Activated CD4-positive, alpha-beta T cell treated with anti-CD3 and anti-CD28 coated beads, Interleukin-2, amount 10 ng/mL, durations not matched to agents 7 days and 5 days (primary cell): ENCODE results near the gene MISP. TPM values are rescaled to one million over a fixed set of nuclear protein-coding genes. Genes with fewer than 3 reads are reported as not detected.
"Not testable (repeated sequence)": the region's sequence is repeated elsewhere in the genome, so short reads cannot be mapped to it uniquely, and the experiment has no call there.

Experiments
- CTCF ChIA-PET: fragments of 350-600 bp; sonication (Branson Sonifier 250); formaldehyde crosslinking; loops from one replicate; lab custom pipeline; 2021; ENCODE audit warnings: antibody characterized with exemption; lab: Charles Lee
- POLR2A ChIA-PET: fragments of 350-600 bp; sonication (Branson Sonifier 250); formaldehyde crosslinking; loops from one replicate; lab custom pipeline; 2021; ENCODE audit warnings: antibody characterized with exemption; lab: Charles Lee
- DNase-seq: peaks from one replicate; pipeline ENCODE4 v3.0.0-alpha.2; 2020
- H3K27ac Mint-ChIP-seq: one replicate; pipeline ENCODE4 v1.8.0; 2021; ENCODE audit warnings: mild to moderate bottlenecking, moderate library complexity, mixed read lengths
- H3K27me3 Mint-ChIP-seq: one replicate; pipeline ENCODE4 v1.8.0; 2021; ENCODE audit warnings: mixed read lengths
- H3K36me3 Mint-ChIP-seq: one replicate; pipeline ENCODE4 v1.8.0; 2021; ENCODE audit warnings: low read depth, mixed read lengths
- H3K4me1 Mint-ChIP-seq: one replicate; pipeline ENCODE4 v1.8.0; 2021; ENCODE audit warnings: mixed read lengths
- H3K4me3 Mint-ChIP-seq: one replicate; pipeline ENCODE4 v1.8.0; 2021; ENCODE audit warnings: mild to moderate bottlenecking, moderate library complexity, mixed read lengths
- H3K9me3 Mint-ChIP-seq: one replicate; pipeline ENCODE4 v1.8.0; 2021; ENCODE audit warnings: mixed read lengths
- total RNA-seq, 2 experiments: library from RNA; stranded (reverse); gene quantifications; one replicate each; pipeline ENCODE4 v1.2.3, GENCODE V29; 2021

Gene MISP
- total RNA-seq, 2 experiments from 2014 or later: not detected

GRCh38 chr19:718251-718951 lies 32.5 kb upstream of the MISP start:
- peak overlapping the region; percentile 42 for H3K27ac Mint-ChIP-seq
- H3K36me3 Mint-ChIP-seq: no peaks in the 10 kb centered on the region
- H3K9me3 Mint-ChIP-seq: peaks cover 7% of the 10 kb centered on the region
- peaks cover 3% of the 10 kb centered on the region for H3K27me3 Mint-ChIP-seq
- ChIA-PET CTCF (interaction anchor here (1.0 kb wide), 1 partner anchor 13 kb away, joined by 3 read pairs; no protein-coding TSS in a partner anchor), POLR2A (no interaction called here)
- H3K4me3 Mint-ChIP-seq: no peak overlapping the region
- no peak for DNase-seq
- no peaks in the 10 kb centered on the region for H3K4me1 Mint-ChIP-seq

GRCh38 chr19:718991-719512 lies 31.9 kb upstream of the MISP start:
- Mint-ChIP-seq H3K4me1 (no peaks in the 10 kb centered on the region), H3K4me3 (no peak overlapping the region), H3K27me3 (peaks cover 3% of the 10 kb centered on the region), H3K9me3 (peaks cover 7% of the 10 kb centered on the region), H3K36me3 (no peaks in the 10 kb centered on the region), H3K27ac (no peak overlapping the region)
- ChIA-PET POLR2A (no interaction called here), CTCF (interaction anchor here (1.0 kb wide), 1 partner anchor 14 kb away, joined by 3 read pairs; no protein-coding TSS in a partner anchor)
- no peak for DNase-seq

GRCh38 chr19:719636-720344 lies 31.1 kb upstream of the MISP start:
- H3K36me3 Mint-ChIP-seq: no peaks in the 10 kb centered on the region
- no peak overlapping the region for H3K4me3 Mint-ChIP-seq
- H3K27me3 Mint-ChIP-seq: peaks cover 3% of the 10 kb centered on the region
- ChIA-PET POLR2A (no interaction called here), CTCF (no interaction called here)
- peaks cover 7% of the 10 kb centered on the region for H3K9me3 Mint-ChIP-seq
- no peak overlapping the region for H3K27ac Mint-ChIP-seq
- no peak for DNase-seq
- no peaks in the 10 kb centered on the region for H3K4me1 Mint-ChIP-seq

GRCh38 chr19:720345-721160 lies 30.4 kb upstream of the MISP start:
- H3K36me3 Mint-ChIP-seq: no peaks in the 10 kb centered on the region
- no peak overlapping the region for H3K4me3 Mint-ChIP-seq
- POLR2A ChIA-PET: no interaction called here
- DNase-seq: no peak
- H3K27me3 Mint-ChIP-seq: peaks cover 3% of the 10 kb centered on the region
- CTCF ChIA-PET: interaction anchor here (0.6 kb wide), 1 partner anchor 49 kb away, joined by 3 read pairs; no protein-coding TSS in a partner anchor
- no peaks in the 10 kb centered on the region for H3K4me1 Mint-ChIP-seq
- H3K27ac Mint-ChIP-seq: no peak overlapping the region
- H3K9me3 Mint-ChIP-seq: peaks cover 3% of the 10 kb centered on the region

- Mint-ChIP-seq H3K9me3 (no peaks in the 10 kb centered on the region), H3K4me3 (no peak overlapping the region), H3K36me3 (no peaks in the 10 kb centered on the region), H3K27ac (no peak overlapping the region), H3K4me1 (no peaks in the 10 kb centered on the region), H3K27me3 (peaks cover 3% of the 10 kb centered on the region)
- DNase-seq: no peak
- ChIA-PET POLR2A (no interaction called here), CTCF (no interaction called here)
These were observed 28.3 kb upstream of the MISP start for GRCh38 chr19:722553-723101.

- Mint-ChIP-seq H3K27ac (no peak overlapping the region), H3K36me3 (no peaks in the 10 kb centered on the region), H3K4me3 (no peak overlapping the region), H3K4me1 (no peaks in the 10 kb centered on the region), H3K27me3 (peaks cover 3% of the 10 kb centered on the region), H3K9me3 (no peaks in the 10 kb centered on the region)
- ChIA-PET CTCF (no interaction called here), POLR2A (no interaction called here)
- no peak for DNase-seq
These were observed 27.7 kb upstream of the MISP start for GRCh38 chr19:723247-723646.

- Mint-ChIP-seq H3K36me3 (no peaks in the 10 kb centered on the region), H3K9me3 (no peaks in the 10 kb centered on the region), H3K4me1 (no peaks in the 10 kb centered on the region), H3K4me3 (no peak overlapping the region), H3K27me3 (peaks cover 3% of the 10 kb centered on the region), H3K27ac (no peak overlapping the region)
- CTCF ChIA-PET: no interaction called here
- POLR2A ChIA-PET: no interaction called here
- DNase-seq: no peak
These were observed 27.2 kb upstream of the MISP start for GRCh38 chr19:723714-724113.

GRCh38 chr19:725461-726089 lies 25.3 kb upstream of the MISP start:
- no peak for DNase-seq
- no peak overlapping the region for H3K27ac Mint-ChIP-seq
- no peak overlapping the region for H3K4me3 Mint-ChIP-seq
- CTCF ChIA-PET: interaction anchor here (0.6 kb wide), 1 partner anchor 678 kb away, joined by 4 read pairs; no protein-coding TSS in a partner anchor
- H3K4me1 Mint-ChIP-seq: no peaks in the 10 kb centered on the region
- POLR2A ChIA-PET: no interaction called here
- H3K27me3 Mint-ChIP-seq: peaks cover 3% of the 10 kb centered on the region
- no peaks in the 10 kb centered on the region for H3K9me3 Mint-ChIP-seq
- H3K36me3 Mint-ChIP-seq: no peaks in the 10 kb centered on the region

- H3K4me3 Mint-ChIP-seq: no peak overlapping the region
- POLR2A ChIA-PET: no interaction called here
- H3K27me3 Mint-ChIP-seq: no peaks in the 10 kb centered on the region
- CTCF ChIA-PET: interaction anchor here (0.7 kb wide), 1 partner anchor 68 kb away, joined by 3 read pairs; no protein-coding TSS in a partner anchor
- DNase-seq: no peak
- H3K9me3 Mint-ChIP-seq: no peaks in the 10 kb centered on the region
- H3K4me1 Mint-ChIP-seq: no peaks in the 10 kb centered on the region
- H3K27ac Mint-ChIP-seq: no peak overlapping the region
- H3K36me3 Mint-ChIP-seq: no peaks in the 10 kb centered on the region
These were observed 23.6 kb upstream of the MISP start for GRCh38 chr19:726993-727956.

GRCh38 chr19:728011-728410 lies 22.9 kb upstream of the MISP start:
- Mint-ChIP-seq H3K4me1 (peaks cover 6% of the 10 kb centered on the region), H3K27me3 (no peaks in the 10 kb centered on the region), H3K4me3 (no peak overlapping the region), H3K9me3 (no peaks in the 10 kb centered on the region), H3K36me3 (no peaks in the 10 kb centered on the region), H3K27ac (no peak overlapping the region)
- ChIA-PET CTCF (interaction anchor here (0.7 kb wide), 1 partner anchor 68 kb away, joined by 3 read pairs; no protein-coding TSS in a partner anchor), POLR2A (no interaction called here)
- DNase-seq: no peak

GRCh38 chr19:729564-729963 lies 21.3 kb upstream of the MISP start:
- H3K36me3 Mint-ChIP-seq, POLR2A ChIA-PET, H3K27me3 Mint-ChIP-seq, H3K9me3 Mint-ChIP-seq, H3K27ac Mint-ChIP-seq, DNase-seq, H3K4me3 Mint-ChIP-seq: not testable (repeated sequence)
- H3K4me1 Mint-ChIP-seq: peaks cover 15% of the 10 kb centered on the region
- CTCF ChIA-PET: interaction anchor here (0.6 to 1.0 kb wide), 2 partner anchors 11 to 29 kb away, joined by 3 read pairs; no protein-coding TSS in a partner anchor
